K562 (cell line): ENCODE data around the gene ATP6V0D1. TPM values are rescaled to one million over a fixed set of nuclear protein-coding genes. Genes with fewer than 3 reads are reported as not detected.

Experiments used
- BCOR ChIP-seq: fragments of 450-650 bp; IDR thresholded peaks from 2 replicates; pipeline ENCODE4 v1.6.1; 2016
- CBX1 ChIP-seq: sonication (generic); IDR thresholded peaks from 2 replicates; pipeline ENCODE4 v1.6.1; 2016; ENCODE audit warnings: antibody characterized with exemption, low read depth, mild to moderate bottlenecking
- CXXC5 ChIP-seq: fragments of 250-450 bp; sonication (Bioruptor Pico); IDR thresholded peaks from 2 replicates; pipeline ENCODE4 v1.8.0; 2022; ENCODE audit warnings: inconsistent platforms, mild to moderate bottlenecking, moderate library complexity
- ESRRB ChIP-seq: fragments of 250-450 bp; sonication (Bioruptor Pico); IDR thresholded peaks from 2 replicates; pipeline ENCODE4 v1.5.0; 2020; ENCODE audit warnings: mild to moderate bottlenecking, moderate library complexity, borderline replicate concordance
- KLF16 ChIP-seq: IDR thresholded peaks from 2 replicates; pipeline ENCODE4 v1.6.1; 2016; ENCODE audit warnings: antibody characterized with exemption
- PHB2 ChIP-seq: fragments of 450-650 bp; IDR thresholded peaks from 2 replicates; pipeline ENCODE4 v1.6.1; 2017; ENCODE audit warnings: low read depth
- ZNF184 ChIP-seq: sonication (generic); formaldehyde crosslinking; IDR thresholded peaks from 2 replicates; pipeline ENCODE4 v1.5.0; 2020; ENCODE audit warnings: missing genetic modification reagents
- ZNF24 ChIP-seq: fragments of 450-650 bp; IDR thresholded peaks from 2 replicates; pipeline ENCODE4 v1.6.1; 2016
- ZNF583 ChIP-seq: fragments of 250-450 bp; sonication (Bioruptor Pico); IDR thresholded peaks from 2 replicates; pipeline ENCODE4 v1.4.0; 2020
- ZNF696 ChIP-seq: fragments of 250-450 bp; sonication (Bioruptor Pico); conservative IDR thresholded peaks from 2 replicates; pipeline ENCODE4 v1.4.0; 2020; ENCODE audit warnings: mild to moderate bottlenecking, moderate library complexity
- ZNF785 ChIP-seq: fragments of 250-450 bp; sonication (Bioruptor Pico); IDR thresholded peaks from 2 replicates; pipeline ENCODE4 v1.4.0; 2020; ENCODE audit warnings: mild to moderate bottlenecking
- polyA plus RNA-seq, 8 experiments: library from polyadenylated mRNA; depleted of rRNA in 4 of 8; stranded (reverse) in 5 of 8; unstranded in 3 of 8; fragments of >200 nt; fragmentation: Nextera tagmentation in 2 of 8; fragmentation: Illumina TruSeq in 1 of 8; extraction: Ambion mirVana in 2 of 8; extraction: Trizol in 1 of 8; gene quantifications; 2 replicates each; pipeline versions ENCODE4 v1.2.1 to v1.2.3, GENCODE V29; 2011 to 2014; ENCODE audit warnings: inconsistent platforms in 1 of 8, missing spikeins in 1 of 8
- total RNA-seq, 7 experiments: library from RNA; depleted of rRNA in 6 of 7; stranded (reverse); fragments of >200 nt in 6 of 7; fragmentation: Illumina TruSeq in 2 of 7; extraction: Trizol in 2 of 7; gene quantifications; 2 replicates each; pipeline versions ENCODE4 v1.2.1 to v1.2.3, GENCODE V29; 2011 to 2021; ENCODE audit warnings: low replicate concordance in 1 of 7
- TF ChIP-seq, protein P1 (sequence below): fragments of 450-650 bp; formaldehyde crosslinking; IDR thresholded peaks from 2 replicates; pipeline ENCODE4 v1.4.0; 2020; ENCODE audit warnings: mild to moderate bottlenecking
- TF ChIP-seq, protein P2 (sequence below): sonication (generic); formaldehyde crosslinking; IDR thresholded peaks from 2 replicates; pipeline ENCODE4 v1.8.1; 2023; ENCODE audit warnings: mild to moderate bottlenecking, missing genetic modification reagents
- TF ChIP-seq, protein P3 (sequence below): sonication (generic); IDR thresholded peaks from 2 replicates; pipeline ENCODE4 v1.6.1; 2016
- TF ChIP-seq, protein P4 (sequence below): sonication (generic); formaldehyde crosslinking; IDR thresholded peaks from 2 replicates; pipeline ENCODE4 v1.8.0; 2023; ENCODE audit warnings: missing genetic modification reagents, mild to moderate bottlenecking, borderline replicate concordance
- TF ChIP-seq, protein P5 (sequence below): sonication (generic); formaldehyde crosslinking; IDR thresholded peaks from 2 replicates; pipeline ENCODE4 v1.4.0; 2020; ENCODE audit warnings: mild to moderate bottlenecking, missing genetic modification reagents

ATP6V0D1 gene
- total and polyA plus RNA-seq, 9 of the 15 experiments (the other 6 are each of a cell fraction or from before 2014, with no cell fraction given): 23.2 to 69.7 (median 45.6) TPM

DNA sequence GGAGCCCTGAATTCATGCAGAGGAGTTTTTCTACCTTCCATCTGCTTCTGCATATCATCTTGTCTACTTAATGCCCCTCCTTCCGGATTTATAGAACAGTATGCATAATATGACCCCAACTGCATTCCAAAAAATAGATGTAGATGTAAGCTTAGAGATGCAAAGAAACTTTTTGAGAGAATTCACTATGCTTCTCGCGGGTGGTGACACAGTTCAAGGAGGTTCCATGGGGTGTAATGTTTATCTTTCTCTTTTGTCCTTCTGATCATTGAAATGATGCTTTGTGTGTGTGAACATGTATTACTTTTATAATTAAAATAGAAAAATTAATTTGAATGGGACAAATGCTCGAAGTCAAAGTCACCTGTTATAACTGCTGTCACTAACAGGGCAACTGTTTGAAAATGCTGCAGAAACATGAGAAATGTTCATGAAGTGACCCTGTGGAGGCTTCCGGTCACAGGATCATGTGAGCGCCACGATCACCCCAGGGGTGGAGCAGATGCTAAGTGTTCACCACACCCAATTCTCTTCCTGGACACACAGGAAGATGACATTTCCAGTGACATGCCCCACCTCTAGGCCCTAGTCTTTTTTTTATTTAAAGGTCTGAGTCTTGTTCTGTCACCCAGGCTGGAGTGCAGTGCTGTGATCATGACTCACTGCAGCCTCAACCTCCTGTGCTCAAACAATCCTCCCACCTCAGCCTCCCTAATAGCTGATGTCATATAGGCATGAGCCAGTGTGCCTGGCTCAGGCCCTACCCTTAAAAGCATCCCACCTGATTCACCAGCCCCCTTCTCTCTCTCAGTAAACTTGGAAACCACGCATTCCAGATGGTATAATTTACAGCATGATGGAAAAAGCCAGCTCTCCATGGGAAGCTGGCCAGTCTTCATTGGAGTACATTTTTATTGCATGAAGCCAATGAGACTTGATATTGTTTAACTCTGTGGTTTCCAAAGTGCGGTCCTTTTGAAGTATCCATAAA is 23.4 kb upstream of the ATP6V0D1 start (continued):
- TF ChIP-seq, protein P1, sequence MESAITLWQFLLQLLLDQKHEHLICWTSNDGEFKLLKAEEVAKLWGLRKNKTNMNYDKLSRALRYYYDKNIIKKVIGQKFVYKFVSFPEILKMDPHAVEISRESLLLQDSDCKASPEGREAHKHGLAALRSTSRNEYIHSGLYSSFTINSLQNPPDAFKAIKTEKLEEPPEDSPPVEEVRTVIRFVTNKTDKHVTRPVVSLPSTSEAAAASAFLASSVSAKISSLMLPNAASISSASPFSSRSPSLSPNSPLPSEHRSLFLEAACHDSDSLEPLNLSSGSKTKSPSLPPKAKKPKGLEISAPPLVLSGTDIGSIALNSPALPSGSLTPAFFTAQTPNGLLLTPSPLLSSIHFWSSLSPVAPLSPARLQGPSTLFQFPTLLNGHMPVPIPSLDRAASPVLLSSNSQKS: no peak
- TF ChIP-seq CBX1 (peak; percentile 79; the same call in 1 of the 2 replicates), ZNF24 (peak; percentile 69), ZNF696 (CRISPR knock-in tag) (no peak), ZNF785 (CRISPR knock-in tag) (no peak), PHB2 (no peak), ZNF184 (CRISPR knock-in tag) (no peak), ZNF583 (no peak), CXXC5 (CRISPR knock-in tag) (peak; percentile 62), KLF16 (no peak), BCOR (peak; percentile 97), ESRRB (CRISPR knock-in tag) (no peak)
- TF ChIP-seq, protein P2, sequence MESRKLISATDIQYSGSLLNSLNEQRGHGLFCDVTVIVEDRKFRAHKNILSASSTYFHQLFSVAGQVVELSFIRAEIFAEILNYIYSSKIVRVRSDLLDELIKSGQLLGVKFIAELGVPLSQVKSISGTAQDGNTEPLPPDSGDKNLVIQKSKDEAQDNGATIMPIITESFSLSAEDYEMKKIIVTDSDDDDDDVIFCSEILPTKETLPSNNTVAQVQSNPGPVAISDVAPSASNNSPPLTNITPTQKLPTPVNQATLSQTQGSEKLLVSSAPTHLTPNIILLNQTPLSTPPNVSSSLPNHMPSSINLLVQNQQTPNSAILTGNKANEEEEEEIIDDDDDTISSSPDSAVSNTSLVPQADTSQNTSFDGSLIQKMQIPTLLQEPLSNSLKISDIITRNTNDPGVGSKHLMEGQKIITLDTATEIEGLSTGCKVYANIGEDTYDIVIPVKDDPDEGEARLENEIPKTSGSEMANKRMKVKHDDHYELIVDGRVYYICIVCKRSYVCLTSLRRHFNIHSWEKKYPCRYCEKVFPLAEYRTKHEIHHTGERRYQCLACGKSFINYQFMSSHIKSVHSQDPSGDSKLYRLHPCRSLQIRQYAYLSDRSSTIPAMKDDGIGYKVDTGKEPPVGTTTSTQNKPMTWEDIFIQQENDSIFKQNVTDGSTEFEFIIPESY (CRISPR knock-in tag): no peak
- TF ChIP-seq, protein P3, sequence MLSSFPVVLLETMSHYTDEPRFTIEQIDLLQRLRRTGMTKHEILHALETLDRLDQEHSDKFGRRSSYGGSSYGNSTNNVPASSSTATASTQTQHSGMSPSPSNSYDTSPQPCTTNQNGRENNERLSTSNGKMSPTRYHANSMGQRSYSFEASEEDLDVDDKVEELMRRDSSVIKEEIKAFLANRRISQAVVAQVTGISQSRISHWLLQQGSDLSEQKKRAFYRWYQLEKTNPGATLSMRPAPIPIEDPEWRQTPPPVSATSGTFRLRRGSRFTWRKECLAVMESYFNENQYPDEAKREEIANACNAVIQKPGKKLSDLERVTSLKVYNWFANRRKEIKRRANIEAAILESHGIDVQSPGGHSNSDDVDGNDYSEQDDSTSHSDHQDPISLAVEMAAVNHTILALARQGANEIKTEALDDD: no peak
- TF ChIP-seq, protein P4, sequence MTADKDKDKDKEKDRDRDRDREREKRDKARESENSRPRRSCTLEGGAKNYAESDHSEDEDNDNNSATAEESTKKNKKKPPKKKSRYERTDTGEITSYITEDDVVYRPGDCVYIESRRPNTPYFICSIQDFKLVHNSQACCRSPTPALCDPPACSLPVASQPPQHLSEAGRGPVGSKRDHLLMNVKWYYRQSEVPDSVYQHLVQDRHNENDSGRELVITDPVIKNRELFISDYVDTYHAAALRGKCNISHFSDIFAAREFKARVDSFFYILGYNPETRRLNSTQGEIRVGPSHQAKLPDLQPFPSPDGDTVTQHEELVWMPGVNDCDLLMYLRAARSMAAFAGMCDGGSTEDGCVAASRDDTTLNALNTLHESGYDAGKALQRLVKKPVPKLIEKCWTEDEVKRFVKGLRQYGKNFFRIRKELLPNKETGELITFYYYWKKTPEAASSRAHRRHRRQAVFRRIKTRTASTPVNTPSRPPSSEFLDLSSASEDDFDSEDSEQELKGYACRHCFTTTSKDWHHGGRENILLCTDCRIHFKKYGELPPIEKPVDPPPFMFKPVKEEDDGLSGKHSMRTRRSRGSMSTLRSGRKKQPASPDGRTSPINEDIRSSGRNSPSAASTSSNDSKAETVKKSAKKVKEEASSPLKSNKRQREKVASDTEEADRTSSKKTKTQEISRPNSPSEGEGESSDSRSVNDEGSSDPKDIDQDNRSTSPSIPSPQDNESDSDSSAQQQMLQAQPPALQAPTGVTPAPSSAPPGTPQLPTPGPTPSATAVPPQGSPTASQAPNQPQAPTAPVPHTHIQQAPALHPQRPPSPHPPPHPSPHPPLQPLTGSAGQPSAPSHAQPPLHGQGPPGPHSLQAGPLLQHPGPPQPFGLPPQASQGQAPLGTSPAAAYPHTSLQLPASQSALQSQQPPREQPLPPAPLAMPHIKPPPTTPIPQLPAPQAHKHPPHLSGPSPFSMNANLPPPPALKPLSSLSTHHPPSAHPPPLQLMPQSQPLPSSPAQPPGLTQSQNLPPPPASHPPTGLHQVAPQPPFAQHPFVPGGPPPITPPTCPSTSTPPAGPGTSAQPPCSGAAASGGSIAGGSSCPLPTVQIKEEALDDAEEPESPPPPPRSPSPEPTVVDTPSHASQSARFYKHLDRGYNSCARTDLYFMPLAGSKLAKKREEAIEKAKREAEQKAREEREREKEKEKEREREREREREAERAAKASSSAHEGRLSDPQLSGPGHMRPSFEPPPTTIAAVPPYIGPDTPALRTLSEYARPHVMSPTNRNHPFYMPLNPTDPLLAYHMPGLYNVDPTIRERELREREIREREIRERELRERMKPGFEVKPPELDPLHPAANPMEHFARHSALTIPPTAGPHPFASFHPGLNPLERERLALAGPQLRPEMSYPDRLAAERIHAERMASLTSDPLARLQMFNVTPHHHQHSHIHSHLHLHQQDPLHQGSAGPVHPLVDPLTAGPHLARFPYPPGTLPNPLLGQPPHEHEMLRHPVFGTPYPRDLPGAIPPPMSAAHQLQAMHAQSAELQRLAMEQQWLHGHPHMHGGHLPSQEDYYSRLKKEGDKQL (CRISPR knock-in tag): no peak
- TF ChIP-seq, protein P5, sequence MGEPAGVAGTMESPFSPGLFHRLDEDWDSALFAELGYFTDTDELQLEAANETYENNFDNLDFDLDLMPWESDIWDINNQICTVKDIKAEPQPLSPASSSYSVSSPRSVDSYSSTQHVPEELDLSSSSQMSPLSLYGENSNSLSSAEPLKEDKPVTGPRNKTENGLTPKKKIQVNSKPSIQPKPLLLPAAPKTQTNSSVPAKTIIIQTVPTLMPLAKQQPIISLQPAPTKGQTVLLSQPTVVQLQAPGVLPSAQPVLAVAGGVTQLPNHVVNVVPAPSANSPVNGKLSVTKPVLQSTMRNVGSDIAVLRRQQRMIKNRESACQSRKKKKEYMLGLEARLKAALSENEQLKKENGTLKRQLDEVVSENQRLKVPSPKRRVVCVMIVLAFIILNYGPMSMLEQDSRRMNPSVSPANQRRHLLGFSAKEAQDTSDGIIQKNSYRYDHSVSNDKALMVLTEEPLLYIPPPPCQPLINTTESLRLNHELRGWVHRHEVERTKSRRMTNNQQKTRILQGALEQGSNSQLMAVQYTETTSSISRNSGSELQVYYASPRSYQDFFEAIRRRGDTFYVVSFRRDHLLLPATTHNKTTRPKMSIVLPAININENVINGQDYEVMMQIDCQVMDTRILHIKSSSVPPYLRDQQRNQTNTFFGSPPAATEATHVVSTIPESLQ (CRISPR knock-in tag): no peak
